A549 (cell line): ENCODE results near the gene LDLRAP1. TPM values are rescaled to one million over a fixed set of nuclear protein-coding genes. Genes with fewer than 3 reads are reported as not detected.

ENCODE experiments used
- ATAC-seq, 2 experiments: fragments of 200-7000 bp in 1 of 2; fragments of >200 bp in 1 of 2; cut with Nextera tagmentation in 1 of 2; cut with Tn5 transposase in 1 of 2; 3 replicates each; pipeline versions ENCODE4 v1.8.0 to v1.9.1; 2018 to 2020; ENCODE audit warnings: mild to moderate bottlenecking in 1 of 2, moderate library complexity in 1 of 2
- CTCF ChIA-PET: fragments of 300-600 bp; sonication (Branson Sonifier 250); formaldehyde crosslinking; extraction: SDS; loops from one replicate; lab custom pipeline; 2021; ENCODE audit warnings: antibody characterized with exemption, inconsistent platforms; lab: Yijun Ruan, JAX
- POLR2A ChIA-PET: fragments of 350-600 bp; formaldehyde crosslinking; extraction: SDS; loops from one replicate; lab custom pipeline; 2021; ENCODE audit warnings: antibody characterized with exemption, inconsistent platforms; lab: Yijun Ruan, JAX
- DNase-seq, 2 experiments: peaks; one replicate each; pipeline versions ENCODE4 v3.0.0 to v3.0.0-alpha.2; 2011 to 2016; ENCODE audit warnings: low read depth in 1 of 2, low spot score in 1 of 2
- FAIRE-seq: peaks from 2 replicates; lab custom pipeline; 2011; peaks lifted over from hg19 to GRCh38; lab: Jason Lieb, UNC
- H3K27ac ChIP-seq, 2 experiments: fragments of >200 bp; sonication (Bioruptor Twin); formaldehyde crosslinking; 3 replicates each; pipeline ENCODE4 v1.5.1; 2016 to 2017
- H3K4me1 ChIP-seq: fragments of >200 bp; sonication (Bioruptor Twin); formaldehyde crosslinking; 3 replicates; pipeline ENCODE4 v1.6.1; 2016
- H3K4me2 ChIP-seq: fragments of >200 bp; sonication (Bioruptor Twin); formaldehyde crosslinking; 3 replicates; pipeline ENCODE4 v1.6.1; 2016
- H3K4me3 ChIP-seq: fragments of >200 bp; sonication (Bioruptor Twin); formaldehyde crosslinking; 3 replicates; pipeline ENCODE4 v1.5.1; 2016
- H3K9me3 ChIP-seq: fragments of >200 bp; sonication (Bioruptor Twin); formaldehyde crosslinking; 3 replicates; pipeline ENCODE4 v1.6.1; 2016
- CHD2 ChIP-seq: fragments of 150-350 bp; IDR thresholded peaks from 2 replicates; pipeline ENCODE4 v1.6.1; 2014; ENCODE audit warnings: low read length; ENCODE audit not compliant: partially characterized antibody
- CTCF ChIP-seq: fragments of >200 bp; sonication (Bioruptor Twin); formaldehyde crosslinking; IDR thresholded peaks from 3 replicates; pipeline ENCODE4 v1.5.1; 2016
- EHF ChIP-seq: fragments of 250-450 bp; sonication (Bioruptor Pico); IDR thresholded peaks from 2 replicates; pipeline ENCODE4 v1.5.0; 2020; ENCODE audit warnings: mild to moderate bottlenecking
- ESRRA ChIP-seq: fragments of 150-350 bp; IDR thresholded peaks from 2 replicates; pipeline ENCODE4 v1.6.1; 2014; ENCODE audit warnings: mild to moderate bottlenecking, low read length, borderline replicate concordance
- FOSB ChIP-seq: fragments of 250-450 bp; sonication (Bioruptor Pico); IDR thresholded peaks from 2 replicates; pipeline ENCODE4 v1.5.0; 2020; ENCODE audit warnings: mild to moderate bottlenecking, moderate library complexity
- FOSL2 ChIP-seq, 2 experiments: fragments of 450-650 bp in 1 of 2; fragments of >200 bp in 1 of 2; sonication (Bioruptor Twin) in 1 of 2; formaldehyde crosslinking; IDR thresholded peaks; 2 replicates each; pipeline versions ENCODE4 v1.5.0 to v1.6.1; 2016 to 2020; ENCODE audit warnings: mild to moderate bottlenecking in 1 of 2, moderate library complexity in 1 of 2
- HEYL ChIP-seq: fragments of 250-450 bp; sonication (Bioruptor Pico); IDR thresholded peaks from 2 replicates; pipeline ENCODE4 v1.8.0; 2021; ENCODE audit warnings: mild to moderate bottlenecking, moderate library complexity
- HMGXB4 ChIP-seq: fragments of 250-450 bp; sonication (Bioruptor Pico); IDR thresholded peaks from 2 replicates; pipeline ENCODE4 v1.5.0; 2021; ENCODE audit warnings: mild to moderate bottlenecking, moderate library complexity, borderline replicate concordance
- HOXB5 ChIP-seq: fragments of 250-450 bp; sonication (Bioruptor Pico); IDR thresholded peaks from 2 replicates; pipeline ENCODE4 v1.5.0; 2020; ENCODE audit warnings: mild to moderate bottlenecking, moderate library complexity
- JUNB ChIP-seq: fragments of >200 bp; sonication (Bioruptor Twin); formaldehyde crosslinking; IDR thresholded peaks from 2 replicates; pipeline ENCODE4 v1.6.1; 2016
- KDM1A ChIP-seq: fragments of 200-600 bp; sonication (generic); IDR thresholded peaks from 2 replicates; pipeline ENCODE4 v1.6.1; 2016; ENCODE audit warnings: low read depth, mild to moderate bottlenecking
- KDM5A ChIP-seq: fragments of 200-600 bp; sonication (generic); IDR thresholded peaks from 2 replicates; pipeline ENCODE4 v1.6.1; 2016; ENCODE audit warnings: antibody characterized with exemption, mild to moderate bottlenecking
- MAFK ChIP-seq: fragments of 450-650 bp; IDR thresholded peaks from 2 replicates; pipeline ENCODE4 v1.6.1; 2014; ENCODE audit not compliant: partially characterized antibody
- NPAS2 ChIP-seq: fragments of 250-450 bp; sonication (Bioruptor Pico); IDR thresholded peaks from 2 replicates; pipeline ENCODE4 v1.8.0; 2022; ENCODE audit warnings: mild to moderate bottlenecking, moderate library complexity, borderline replicate concordance
- PBX3 ChIP-seq: IDR thresholded peaks from 2 replicates; pipeline ENCODE4 v1.6.1; 2012
- POLR2A ChIP-seq: IDR thresholded peaks from 2 replicates; pipeline ENCODE4 v1.6.1; 2012; ENCODE audit warnings: mild to moderate bottlenecking, low read length
- POLR2AphosphoS2 ChIP-seq: conservative IDR thresholded peaks from 2 replicates; pipeline ENCODE4 v1.6.1; 2012; ENCODE audit warnings: low read length, improper control_type of control experiment, inconsistent platforms
- RAD21 ChIP-seq, 2 experiments: fragments of >200 bp in 1 of 2; sonication (Bioruptor Twin) in 1 of 2; formaldehyde crosslinking in 1 of 2; IDR thresholded peaks in 1 of 2; conservative IDR thresholded peaks in 1 of 2; 2 replicates in 1 of 2; 3 replicates in 1 of 2; pipeline ENCODE4 v1.6.1; 2012 to 2018; ENCODE audit warnings: inconsistent platforms in 1 of 2
- RFX5 ChIP-seq: fragments of 450-650 bp; IDR thresholded peaks from 2 replicates; pipeline ENCODE4 v1.7.1; 2014; ENCODE audit warnings: antibody characterized with exemption, mild to moderate bottlenecking, moderate library complexity
- TP53 ChIP-seq: fragments of 250-450 bp; sonication (Bioruptor Pico); IDR thresholded peaks from 2 replicates; pipeline ENCODE4 v1.5.0; 2021; ENCODE audit warnings: mild to moderate bottlenecking, moderate library complexity
- ZC3H11A ChIP-seq: fragments of 450-650 bp; IDR thresholded peaks from 2 replicates; pipeline ENCODE4 v1.6.1; 2014; ENCODE audit warnings: antibody characterized with exemption, mild to moderate bottlenecking
- ZNF302 ChIP-seq: fragments of 250-450 bp; sonication (Bioruptor Pico); IDR thresholded peaks from 2 replicates; pipeline ENCODE4 v1.9.0; 2021; ENCODE audit warnings: inconsistent platforms, mild to moderate bottlenecking, moderate library complexity
- ZSCAN20 ChIP-seq: fragments of 250-450 bp; sonication (Bioruptor Pico); IDR thresholded peaks from 2 replicates; pipeline ENCODE4 v1.8.0; 2022; ENCODE audit warnings: mild to moderate bottlenecking, moderate library complexity
- WGBS: methylation state at CpG from one replicate; pipeline ENCODE4 v1.1.6; 2017; ENCODE audit errors: missing lambda C conversion rate; 5-methylcytosine and 5-hydroxymethylcytosine counted together
- polyA plus RNA-seq, 4 experiments: library from polyadenylated mRNA; depleted of rRNA in 3 of 4; stranded (reverse); fragments of >200 nt; fragmentation: RNase III in 1 of 4; extraction: RNeasy Plus Mini Kit Qiagen cat#74134 plus additional on column Dnase treatment in 1 of 4; gene quantifications; 2 replicates in 3 of 4; 3 replicates in 1 of 4; pipeline ENCODE4 v1.2.3, GENCODE V29; 2011 to 2017
- TF ChIP-seq, protein P1 (sequence below): fragments of 200-600 bp; sonication (generic); IDR thresholded peaks from 2 replicates; pipeline ENCODE4 v1.6.1; 2016; ENCODE audit warnings: antibody characterized with exemption, mild to moderate bottlenecking, moderate library complexity
- TF ChIP-seq, protein P2 (sequence below): fragments of 250-450 bp; sonication (Bioruptor Pico); IDR thresholded peaks from 2 replicates; pipeline ENCODE4 v1.5.0; 2020; ENCODE audit warnings: low read depth, mild to moderate bottlenecking, moderate library complexity

LDLRAP1 gene
- polyA plus RNA-seq, 2 of the 4 experiments (the other 2 are of a cell fraction): 7.9 to 10.1 TPM

DNA sequence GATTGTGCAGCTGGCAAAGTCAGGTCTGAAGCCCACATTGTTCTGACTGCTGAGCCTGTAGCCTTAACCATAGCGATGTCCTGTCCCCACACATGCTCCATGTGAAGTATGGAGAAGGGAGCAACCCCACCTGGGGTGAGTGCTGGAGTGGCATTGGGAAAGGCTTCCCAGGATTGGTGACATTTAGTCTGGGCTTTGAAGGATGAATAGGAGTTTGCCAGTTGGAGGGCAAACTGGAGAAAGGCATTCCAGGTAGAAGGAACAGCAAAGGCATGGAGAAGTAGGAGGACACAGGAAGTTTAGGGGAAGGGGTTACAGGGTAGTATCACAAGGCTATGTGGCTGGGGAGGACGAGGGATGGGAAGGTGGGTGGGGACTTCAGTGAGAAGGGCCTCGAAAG is 7.3 kb upstream of the LDLRAP1 start:
- Histone ChIP-seq H3K4me1 (peaks cover 9% of the 10 kb centered on the region), H3K4me3 (no peak overlapping the region), H3K9me3 (no peaks in the 10 kb centered on the region), H3K27ac (no peak overlapping the region), H3K4me2 (no peak overlapping the region)
- WGBS: 63% methylated on average over 3 of the region's 3 CpGs
- no peak for FAIRE-seq
- TF ChIP-seq ZSCAN20 (CRISPR knock-in tag): no peak
- TF ChIP-seq MAFK: no peak
- no peak for TF ChIP-seq ZNF302 (CRISPR knock-in tag)
- no peak for TF ChIP-seq TP53 (CRISPR knock-in tag)
- no peak for TF ChIP-seq HEYL (CRISPR knock-in tag)
- TF ChIP-seq KDM5A: no peak
- no peak for TF ChIP-seq NPAS2
- TF ChIP-seq ESRRA: no peak
- no peak for TF ChIP-seq HOXB5 (CRISPR knock-in tag)
- TF ChIP-seq ZC3H11A: no peak
- TF ChIP-seq HMGXB4 (CRISPR knock-in tag): no peak
- no peak for TF ChIP-seq RAD21 (conservative IDR thresholded peaks at IDR 0.05 in 1 of 2, IDR thresholded peaks at IDR 0.05 in 1 of 2)
- no peak for TF ChIP-seq FOSL2 (IDR thresholded peaks at IDR 0.05)
- TF ChIP-seq FOSL2 (CRISPR knock-in tag; IDR thresholded peaks at IDR 0.05): no peak
- TF ChIP-seq, protein P1, sequence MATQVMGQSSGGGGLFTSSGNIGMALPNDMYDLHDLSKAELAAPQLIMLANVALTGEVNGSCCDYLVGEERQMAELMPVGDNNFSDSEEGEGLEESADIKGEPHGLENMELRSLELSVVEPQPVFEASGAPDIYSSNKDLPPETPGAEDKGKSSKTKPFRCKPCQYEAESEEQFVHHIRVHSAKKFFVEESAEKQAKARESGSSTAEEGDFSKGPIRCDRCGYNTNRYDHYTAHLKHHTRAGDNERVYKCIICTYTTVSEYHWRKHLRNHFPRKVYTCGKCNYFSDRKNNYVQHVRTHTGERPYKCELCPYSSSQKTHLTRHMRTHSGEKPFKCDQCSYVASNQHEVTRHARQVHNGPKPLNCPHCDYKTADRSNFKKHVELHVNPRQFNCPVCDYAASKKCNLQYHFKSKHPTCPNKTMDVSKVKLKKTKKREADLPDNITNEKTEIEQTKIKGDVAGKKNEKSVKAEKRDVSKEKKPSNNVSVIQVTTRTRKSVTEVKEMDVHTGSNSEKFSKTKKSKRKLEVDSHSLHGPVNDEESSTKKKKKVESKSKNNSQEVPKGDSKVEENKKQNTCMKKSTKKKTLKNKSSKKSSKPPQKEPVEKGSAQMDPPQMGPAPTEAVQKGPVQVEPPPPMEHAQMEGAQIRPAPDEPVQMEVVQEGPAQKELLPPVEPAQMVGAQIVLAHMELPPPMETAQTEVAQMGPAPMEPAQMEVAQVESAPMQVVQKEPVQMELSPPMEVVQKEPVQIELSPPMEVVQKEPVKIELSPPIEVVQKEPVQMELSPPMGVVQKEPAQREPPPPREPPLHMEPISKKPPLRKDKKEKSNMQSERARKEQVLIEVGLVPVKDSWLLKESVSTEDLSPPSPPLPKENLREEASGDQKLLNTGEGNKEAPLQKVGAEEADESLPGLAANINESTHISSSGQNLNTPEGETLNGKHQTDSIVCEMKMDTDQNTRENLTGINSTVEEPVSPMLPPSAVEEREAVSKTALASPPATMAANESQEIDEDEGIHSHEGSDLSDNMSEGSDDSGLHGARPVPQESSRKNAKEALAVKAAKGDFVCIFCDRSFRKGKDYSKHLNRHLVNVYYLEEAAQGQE: no peak
- no peak for TF ChIP-seq RFX5
- no peak for DNase-seq
- no peak for ATAC-seq
- ChIA-PET POLR2A (no interaction called here), CTCF (interaction anchor here (1.2 to 4.6 kb wide), 3 partner anchors 10 to 36 kb away, joined by 3 to 20 read pairs (median 6); no protein-coding TSS in a partner anchor)

GRCh38 chr1:25537153-25537831 is 6.1 kb upstream of the LDLRAP1 start:
- Histone ChIP-seq H3K4me2 (no peak overlapping the region), H3K4me3 (no peak overlapping the region), H3K9me3 (no peaks in the 10 kb centered on the region), H3K27ac (no peak overlapping the region), H3K4me1 (peaks cover 10% of the 10 kb centered on the region)
- ChIA-PET CTCF (interaction anchor here (0.5 to 4.6 kb wide), 4 partner anchors 11 to 420 kb away, joined by 3 to 20 read pairs (median 4); no protein-coding TSS in a partner anchor), POLR2A (no interaction called here)
- WGBS: 84% methylated on average over 7 of the region's 7 CpGs
- DNase-seq: no peak
- no peak for ATAC-seq
- no peak for FAIRE-seq
- no peak for TF ChIP-seq RAD21 (conservative IDR thresholded peaks at IDR 0.05 in 1 of 2, IDR thresholded peaks at IDR 0.05 in 1 of 2)
- TF ChIP-seq KDM1A: no peak
- TF ChIP-seq POLR2A: no peak
- TF ChIP-seq HMGXB4 (CRISPR knock-in tag): no peak
- no peak for TF ChIP-seq NPAS2
- TF ChIP-seq PBX3: no peak
- no peak for TF ChIP-seq JUNB
- no peak for TF ChIP-seq FOSB (CRISPR knock-in tag)
- TF ChIP-seq POLR2AphosphoS2: no peak
- TF ChIP-seq CTCF: no peak
- TF ChIP-seq, protein P2, sequence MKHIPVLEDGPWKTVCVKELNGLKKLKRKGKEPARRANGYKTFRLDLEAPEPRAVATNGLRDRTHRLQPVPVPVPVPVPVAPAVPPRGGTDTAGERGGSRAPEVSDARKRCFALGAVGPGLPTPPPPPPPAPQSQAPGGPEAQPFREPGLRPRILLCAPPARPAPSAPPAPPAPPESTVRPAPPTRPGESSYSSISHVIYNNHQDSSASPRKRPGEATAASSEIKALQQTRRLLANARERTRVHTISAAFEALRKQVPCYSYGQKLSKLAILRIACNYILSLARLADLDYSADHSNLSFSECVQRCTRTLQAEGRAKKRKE (CRISPR knock-in tag): no peak
- TF ChIP-seq EHF (CRISPR knock-in tag): no peak
- no peak for TF ChIP-seq CHD2
